GM10847 (cell line): ENCODE data around the gene QPRT.

Experiments used
- POLR2A ChIP-seq: IDR thresholded peaks from 2 replicates; pipeline ENCODE4 v1.6.1; 2011; ENCODE audit not compliant: insufficient read length; ENCODE audit errors: extremely low read depth

The QPRT gene

DNA sequence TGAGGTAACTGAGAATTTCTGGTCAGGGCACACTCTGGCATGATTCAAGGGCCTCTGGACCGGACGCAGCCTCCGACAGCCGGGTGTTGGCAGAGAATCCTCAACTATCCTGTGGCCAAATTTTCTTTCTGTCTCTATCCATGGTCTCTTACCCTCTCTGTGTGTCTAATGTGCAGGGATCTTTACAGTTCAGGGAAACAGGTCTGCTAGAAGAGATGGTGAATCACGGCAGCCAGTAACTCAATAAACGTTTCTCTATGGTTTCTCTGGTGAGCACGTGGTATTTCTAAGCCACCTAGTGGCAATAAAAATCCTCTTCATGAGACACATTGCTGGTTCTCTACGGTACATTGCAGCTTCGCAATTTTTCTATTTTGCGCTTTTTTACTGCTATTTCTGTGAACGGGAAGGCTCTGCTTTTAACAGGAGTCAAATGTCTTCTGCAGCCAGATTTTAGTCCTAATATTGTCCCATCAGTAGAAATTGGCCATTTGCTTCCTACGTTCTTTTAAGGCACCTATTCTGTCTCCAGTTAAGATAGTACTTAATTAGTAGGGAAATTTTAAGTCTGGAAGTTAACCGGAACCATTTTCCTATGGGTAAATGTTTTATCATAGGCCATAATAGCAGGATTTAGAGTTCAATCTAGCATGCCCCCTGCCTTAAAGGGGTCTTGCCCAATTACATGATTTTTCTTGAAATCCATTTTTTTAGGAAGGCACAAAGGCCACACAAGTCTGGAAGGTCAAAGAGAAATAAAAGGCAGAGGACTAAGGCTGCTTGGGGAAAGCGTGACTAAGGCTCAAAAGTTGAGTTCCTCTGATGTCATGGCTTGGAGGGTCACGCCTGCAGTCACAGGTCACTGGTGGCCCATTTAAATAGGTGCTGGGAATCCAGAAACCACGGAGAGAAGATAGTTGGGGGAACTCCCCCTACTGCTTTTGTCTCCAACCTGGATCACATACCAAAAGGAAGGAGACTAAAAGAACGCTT is 31.5 kb downstream of the QPRT start:
- TF ChIP-seq POLR2A = no peak

DNA sequence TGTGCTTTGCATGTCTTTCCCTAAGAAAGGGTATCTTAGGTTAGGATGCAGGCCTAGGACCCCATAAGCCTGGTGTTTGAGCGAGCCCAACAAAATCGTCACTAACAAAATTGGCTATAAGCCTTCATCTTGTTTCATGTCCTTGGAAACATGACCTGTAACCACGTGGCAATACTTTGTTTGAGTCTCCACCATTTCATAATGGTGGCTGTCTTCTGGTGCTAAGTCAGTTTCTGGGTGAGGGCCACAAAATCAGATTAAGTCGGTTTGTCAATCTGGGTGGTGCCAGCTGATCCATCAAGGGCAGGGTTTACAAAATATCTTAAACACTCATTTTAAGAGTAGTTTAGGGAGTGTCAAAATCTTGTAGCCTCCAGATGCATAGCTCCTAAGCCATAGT is 33.8 kb downstream of the QPRT start:
- TF ChIP-seq POLR2A = no peak

DNA sequence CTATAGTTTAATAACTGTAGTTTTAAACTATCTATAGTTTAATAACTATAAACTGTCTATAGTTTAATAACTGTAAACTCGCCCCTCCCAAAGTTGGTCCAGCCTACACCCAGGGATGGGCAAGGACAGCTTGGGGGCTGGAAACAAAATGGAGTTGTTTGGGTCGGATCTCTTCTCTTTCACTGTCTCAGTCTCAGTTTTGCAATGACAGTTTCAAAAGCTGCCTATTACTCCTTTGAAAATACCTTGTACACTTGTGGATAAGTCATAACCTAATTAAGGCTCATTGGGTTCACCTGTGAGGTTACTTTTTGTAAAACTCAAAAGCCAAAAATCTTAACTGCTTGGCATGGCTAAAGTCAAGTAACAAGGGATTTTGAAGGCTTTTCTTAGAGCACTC is 35.4 kb downstream of the QPRT start:
- TF ChIP-seq POLR2A = no peak

DNA sequence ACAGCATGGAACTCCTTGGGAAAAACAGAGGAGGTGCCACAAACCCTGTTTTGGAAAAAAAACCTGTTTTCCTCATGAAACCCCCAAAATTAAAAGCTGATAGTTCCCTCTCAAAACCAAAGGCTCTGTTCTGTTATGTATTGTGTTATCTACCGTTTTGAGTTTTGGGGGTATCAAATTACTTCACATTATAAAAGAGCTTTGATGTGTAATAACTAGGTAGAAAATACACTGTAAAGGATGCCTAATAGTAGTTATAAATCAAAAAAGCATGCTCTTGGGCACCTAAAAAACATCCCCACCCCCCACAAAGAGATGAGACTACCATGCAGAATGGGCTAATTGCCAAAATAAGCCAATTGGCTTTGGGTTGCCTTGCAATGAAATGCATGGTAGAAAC is 36.0 kb downstream of the QPRT start:
- no peak for TF ChIP-seq POLR2A

DNA sequence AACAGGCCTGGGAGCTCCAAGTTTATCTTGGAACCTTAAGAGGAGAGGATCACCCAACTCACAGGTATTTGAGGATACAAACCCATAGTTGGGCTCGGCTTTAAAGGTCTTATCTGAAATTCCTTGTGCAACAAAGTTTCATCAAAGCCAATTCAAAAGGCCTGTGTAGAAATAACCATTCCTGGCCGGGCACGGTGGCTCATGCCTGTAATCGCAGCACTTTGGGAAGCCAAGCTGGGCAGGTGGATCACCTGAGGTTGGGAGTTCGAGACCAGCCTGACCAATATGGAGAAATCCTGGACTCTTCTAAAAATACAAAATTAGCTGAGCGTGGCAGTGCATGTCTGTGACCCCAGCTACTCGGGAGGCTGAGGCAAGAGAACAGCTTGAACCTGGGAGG is 38.1 kb downstream of the QPRT start:
- no peak for TF ChIP-seq POLR2A

DNA sequence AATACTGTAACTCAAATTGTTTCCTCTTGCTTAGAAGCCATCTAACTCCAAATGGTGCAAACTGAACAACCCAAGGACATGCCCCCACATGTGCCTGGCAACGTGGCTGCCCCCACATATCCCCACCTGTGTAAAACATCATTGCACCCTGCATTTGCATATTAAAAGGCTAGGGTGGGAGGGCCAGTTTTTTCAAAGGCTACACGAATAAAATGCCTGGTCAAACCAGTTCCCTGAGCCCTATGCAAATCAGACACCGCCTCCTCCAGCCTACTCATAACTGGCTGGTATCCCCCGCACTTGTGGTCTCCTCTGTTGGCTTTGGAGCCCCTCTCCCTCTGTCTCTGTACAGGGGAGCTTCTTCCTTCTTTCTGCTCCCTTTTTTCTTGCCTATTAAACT is 40.1 kb downstream of the QPRT start:
- TF ChIP-seq POLR2A = no peak

DNA sequence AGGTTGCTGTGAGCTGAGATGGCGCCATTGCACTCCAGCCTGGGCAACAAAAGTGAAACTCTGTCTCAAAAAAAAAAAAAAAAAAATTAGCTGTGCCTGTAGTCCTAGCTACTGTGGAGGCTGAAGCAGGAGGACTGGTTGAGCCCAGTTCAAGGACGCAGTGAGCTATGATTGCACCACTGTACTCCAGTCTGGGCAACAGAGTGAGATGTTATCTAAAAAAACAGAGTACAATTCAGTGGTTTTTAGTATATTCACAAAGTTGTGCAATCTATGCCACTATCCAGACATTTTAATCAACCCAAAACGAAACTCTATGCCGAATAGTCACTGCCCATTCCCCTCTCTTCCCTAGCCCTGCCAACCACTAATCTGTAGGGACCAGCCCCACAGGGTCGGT is 41.7 kb downstream of the QPRT start:
- no peak for TF ChIP-seq POLR2A

DNA sequence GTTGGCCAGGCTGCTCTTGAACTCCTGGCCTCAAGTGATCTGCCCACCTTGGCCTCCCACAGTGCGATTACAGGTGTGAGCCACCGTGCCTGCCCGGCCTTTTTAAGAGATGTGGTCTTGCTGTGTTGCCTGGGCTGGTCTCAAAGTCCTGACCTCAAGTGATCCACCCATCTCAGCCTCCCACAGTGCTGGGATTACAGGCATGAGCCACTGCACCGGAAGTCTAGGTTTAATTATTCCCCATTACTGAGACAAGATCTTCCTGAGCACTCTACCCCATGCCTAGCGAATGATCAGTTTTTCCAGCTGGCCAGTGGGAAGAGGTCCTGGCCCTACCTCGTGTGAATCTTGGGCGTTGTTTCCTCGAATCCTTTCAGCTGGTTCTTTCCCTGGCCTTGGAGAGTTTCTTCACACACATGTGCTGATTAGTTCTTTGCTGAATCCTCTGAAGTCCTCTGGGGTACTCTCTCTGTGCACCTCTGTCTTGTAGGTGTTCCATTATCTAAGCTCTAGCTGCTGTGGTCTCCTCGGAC is 47.9 kb downstream of the QPRT start:
- TF ChIP-seq POLR2A = no peak

DNA sequence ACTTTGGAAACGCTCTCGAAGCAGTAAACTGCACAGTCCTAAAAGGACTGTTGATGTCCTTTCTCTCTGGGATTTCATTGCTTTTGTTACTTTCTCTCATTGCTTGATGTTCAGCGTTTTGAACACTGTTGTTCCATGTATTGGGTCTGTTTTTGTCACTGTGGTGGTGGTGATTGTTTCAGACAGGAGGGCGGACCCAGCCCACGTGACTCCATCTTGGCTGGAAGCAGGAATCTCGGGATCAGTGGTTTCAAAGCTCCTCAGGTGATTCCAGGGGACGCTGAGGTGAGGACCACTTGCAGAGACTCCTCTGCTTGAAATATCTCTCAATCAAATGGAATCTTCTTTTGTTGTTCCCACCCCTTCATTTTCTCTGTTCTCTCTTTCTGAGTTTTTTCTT is 48.5 kb downstream of the QPRT start:
- TF ChIP-seq POLR2A = no peak

DNA sequence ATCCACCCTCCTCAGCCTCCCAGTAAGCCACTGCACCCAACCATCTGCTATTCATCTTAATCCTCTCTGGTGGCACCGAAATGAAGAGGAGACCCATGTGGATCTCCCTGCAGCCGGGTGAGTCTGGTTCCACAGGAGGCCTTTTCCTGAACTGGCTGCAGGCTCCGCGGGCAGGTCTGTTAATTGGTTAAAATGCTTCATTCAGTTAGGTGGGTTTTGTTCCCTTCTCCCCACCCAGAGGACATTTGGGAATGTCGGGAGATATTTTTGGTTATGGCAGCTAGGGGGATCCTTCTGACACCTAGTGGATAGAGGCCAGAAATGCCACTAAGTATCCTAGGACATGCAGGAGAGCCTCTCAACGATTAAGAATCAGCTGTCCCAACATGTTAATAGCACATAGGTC is 50.1 kb downstream of the QPRT start:
- TF ChIP-seq POLR2A = no peak

DNA sequence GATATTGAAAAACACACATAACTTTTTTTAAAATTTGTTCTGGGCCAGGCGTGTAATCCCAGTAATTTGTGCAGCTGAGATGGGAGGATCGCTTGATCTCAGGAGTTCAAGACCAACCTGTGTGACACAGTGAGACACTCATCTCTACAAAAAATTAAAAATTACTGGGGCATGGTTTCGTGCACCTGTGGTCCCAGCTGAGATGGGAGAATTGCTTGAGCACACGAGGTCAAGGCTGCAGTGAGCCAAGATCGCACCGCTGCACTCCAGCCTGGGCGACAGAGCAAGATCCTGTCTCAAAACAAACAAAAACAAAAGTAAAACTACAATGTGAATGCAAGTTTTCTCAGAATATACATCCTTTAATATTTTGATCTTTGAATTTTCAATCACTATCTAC is 51.7 kb downstream of the QPRT start:
- no peak for TF ChIP-seq POLR2A

DNA sequence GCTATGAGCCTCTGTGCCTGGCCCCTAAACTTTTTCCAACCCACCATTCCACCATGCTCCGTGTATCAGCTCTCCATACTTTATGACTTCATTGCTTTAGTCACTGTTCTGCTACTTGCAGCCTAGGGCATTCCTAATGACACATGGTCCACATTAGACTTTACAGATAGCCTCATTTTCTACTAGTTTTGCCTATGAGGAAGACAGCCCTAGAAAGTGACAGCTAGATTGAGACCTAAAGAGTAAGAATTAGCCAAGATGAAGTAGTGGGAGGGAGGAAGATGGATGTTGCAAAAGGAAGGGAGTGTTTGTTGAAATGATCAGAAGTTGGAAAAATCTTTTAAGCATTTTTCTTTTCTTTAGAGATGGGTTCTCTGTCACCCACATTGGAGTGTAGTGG is 55.8 kb downstream of the QPRT start:
- no peak for TF ChIP-seq POLR2A

DNA sequence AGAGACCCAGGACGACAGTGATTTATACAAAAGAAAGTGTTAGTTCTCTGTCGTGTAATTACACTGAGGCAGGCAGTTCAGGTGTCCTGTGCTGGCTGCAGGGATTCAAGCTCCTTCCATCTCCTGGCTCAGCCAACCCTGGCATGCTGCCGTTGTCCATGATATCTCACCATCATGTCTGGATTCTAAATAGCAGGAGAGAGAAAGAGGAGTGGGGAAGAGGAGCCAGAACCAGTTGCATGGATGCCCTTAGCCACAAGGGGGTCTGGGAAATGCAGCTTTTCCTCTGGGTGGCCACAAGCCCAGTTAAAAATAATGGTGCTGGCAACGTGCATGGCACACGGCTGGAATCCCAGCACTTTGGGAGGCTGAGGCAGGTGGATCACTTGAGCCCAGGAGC is 57.1 kb downstream of the QPRT start:
- TF ChIP-seq POLR2A = no peak

DNA sequence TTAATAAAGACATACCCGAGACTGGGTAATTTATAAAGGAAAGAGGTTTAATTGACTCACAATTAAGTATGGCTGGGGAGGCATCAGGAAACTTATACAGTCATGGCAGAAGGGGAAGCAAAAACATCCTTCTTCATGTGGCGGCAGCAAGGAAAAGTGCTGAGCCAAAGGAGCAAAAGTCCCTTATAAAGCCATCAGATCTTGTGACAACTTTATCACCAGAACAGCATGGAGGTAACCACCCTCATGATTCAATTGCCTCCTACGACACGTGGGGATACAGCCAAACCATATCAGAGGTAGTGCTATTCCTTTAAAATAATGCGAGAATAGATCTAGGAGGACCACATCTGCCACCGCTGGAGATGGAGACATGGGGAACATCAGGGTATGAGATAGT is 57.8 kb downstream of the QPRT start:
- TF ChIP-seq POLR2A = no peak

DNA sequence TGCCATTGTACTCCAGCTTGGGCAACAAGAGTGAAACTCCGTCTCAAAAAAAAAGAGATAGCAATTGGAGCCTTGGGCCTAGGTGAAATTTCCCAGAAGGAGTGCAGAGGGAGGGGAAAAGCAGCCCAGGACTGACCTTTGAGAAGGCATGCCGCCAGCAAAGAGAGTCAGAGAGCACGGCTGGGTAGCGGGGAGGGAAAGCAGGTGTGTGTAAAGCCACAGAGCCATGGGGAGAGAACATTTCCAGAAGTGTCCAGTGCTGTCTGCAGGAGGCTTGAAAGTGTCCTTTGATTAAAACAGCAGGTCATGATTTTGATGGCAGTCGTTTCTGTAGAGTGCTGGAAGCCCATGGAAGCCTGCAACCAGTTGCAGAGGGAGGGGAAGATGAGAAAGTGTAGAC is 58.7 kb downstream of the QPRT start:
- no peak for TF ChIP-seq POLR2A

DNA sequence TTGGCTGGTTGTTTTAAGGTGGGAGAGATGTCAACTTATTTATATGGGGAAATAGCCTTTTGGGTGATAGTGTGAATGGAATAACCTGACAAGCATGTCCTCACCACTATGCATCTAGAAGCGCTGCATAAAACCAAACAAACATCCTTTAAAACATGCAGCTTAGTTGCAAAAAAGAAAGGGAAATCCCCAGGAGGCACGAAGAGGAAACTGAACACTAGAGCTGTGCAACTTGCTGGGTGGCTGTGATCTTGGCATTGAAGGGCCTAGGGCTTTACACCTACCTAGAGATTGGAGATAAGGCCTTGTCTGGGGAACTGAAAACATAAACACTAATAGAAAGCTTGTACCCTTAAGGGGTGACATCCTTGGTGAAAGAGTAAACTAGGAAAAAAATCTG is 59.5 kb downstream of the QPRT start:
- no peak for TF ChIP-seq POLR2A
